GM12875 (cell line): ENCODE measurements around the gene CD93.

ENCODE experiments used
- H3K4me3 ChIP-seq: one replicate; pipeline ENCODE4 v1.5.1; 2011; ENCODE audit warnings: low read depth, low read length, control low read depth
- TF ChIP-seq, protein P1 (sequence below): IDR thresholded peaks from 2 replicates; pipeline ENCODE4 v1.5.1; 2011; ENCODE audit warnings: low read depth, mild to moderate bottlenecking, control low read depth, inconsistent platforms, low read length, moderate library complexity, borderline replicate concordance; ENCODE audit not compliant: insufficient read depth

CD93 gene

DNA sequence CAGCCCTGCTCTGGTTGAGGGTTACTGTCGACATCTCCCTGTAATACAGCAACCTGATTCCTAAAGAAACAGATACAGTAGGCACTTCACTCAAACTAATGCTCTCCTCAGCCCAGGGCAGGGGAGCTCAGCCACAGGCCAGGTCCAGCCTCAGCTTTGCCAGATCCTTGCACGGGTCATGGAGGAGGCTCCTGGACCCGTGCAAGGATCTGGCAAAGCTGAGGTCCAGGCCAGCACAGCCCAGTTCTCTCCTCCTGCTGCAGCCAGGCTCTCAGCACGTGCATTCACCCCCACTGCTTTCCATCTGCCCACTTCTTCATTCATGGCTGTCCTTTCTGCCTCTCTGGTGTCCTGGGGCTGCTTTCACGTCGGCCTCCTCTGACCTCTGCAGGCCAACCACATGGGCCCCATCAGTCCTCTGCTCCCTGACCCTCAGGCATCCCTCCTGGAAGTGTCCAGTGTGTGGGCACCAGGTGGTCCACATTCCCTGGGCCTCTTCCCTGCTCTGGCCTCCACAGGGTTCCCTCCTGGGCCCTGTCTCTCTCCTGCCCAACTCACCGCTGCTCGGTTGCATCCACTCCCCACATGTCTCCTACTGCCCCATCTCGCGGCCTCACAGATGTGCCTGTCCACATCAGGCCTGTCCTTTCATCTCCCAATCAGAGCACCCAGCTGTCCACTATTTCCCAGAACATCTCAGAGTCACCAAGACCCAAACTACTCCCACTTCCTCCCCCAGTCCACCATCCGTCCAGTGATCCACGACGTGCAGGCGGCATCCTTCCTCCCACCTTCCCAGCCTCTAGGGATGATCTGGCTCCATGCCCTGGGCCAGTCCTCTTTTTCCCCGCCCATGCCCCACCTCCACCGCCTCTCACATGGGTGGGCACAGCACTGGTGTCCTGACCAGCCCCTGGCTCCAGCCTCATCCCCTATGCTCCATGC, 11.8 kb upstream of the CD93 start:
- TF ChIP-seq, protein P1, sequence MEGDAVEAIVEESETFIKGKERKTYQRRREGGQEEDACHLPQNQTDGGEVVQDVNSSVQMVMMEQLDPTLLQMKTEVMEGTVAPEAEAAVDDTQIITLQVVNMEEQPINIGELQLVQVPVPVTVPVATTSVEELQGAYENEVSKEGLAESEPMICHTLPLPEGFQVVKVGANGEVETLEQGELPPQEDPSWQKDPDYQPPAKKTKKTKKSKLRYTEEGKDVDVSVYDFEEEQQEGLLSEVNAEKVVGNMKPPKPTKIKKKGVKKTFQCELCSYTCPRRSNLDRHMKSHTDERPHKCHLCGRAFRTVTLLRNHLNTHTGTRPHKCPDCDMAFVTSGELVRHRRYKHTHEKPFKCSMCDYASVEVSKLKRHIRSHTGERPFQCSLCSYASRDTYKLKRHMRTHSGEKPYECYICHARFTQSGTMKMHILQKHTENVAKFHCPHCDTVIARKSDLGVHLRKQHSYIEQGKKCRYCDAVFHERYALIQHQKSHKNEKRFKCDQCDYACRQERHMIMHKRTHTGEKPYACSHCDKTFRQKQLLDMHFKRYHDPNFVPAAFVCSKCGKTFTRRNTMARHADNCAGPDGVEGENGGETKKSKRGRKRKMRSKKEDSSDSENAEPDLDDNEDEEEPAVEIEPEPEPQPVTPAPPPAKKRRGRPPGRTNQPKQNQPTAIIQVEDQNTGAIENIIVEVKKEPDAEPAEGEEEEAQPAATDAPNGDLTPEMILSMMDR = no peak
- no peak overlapping the region for H3K4me3 ChIP-seq

DNA sequence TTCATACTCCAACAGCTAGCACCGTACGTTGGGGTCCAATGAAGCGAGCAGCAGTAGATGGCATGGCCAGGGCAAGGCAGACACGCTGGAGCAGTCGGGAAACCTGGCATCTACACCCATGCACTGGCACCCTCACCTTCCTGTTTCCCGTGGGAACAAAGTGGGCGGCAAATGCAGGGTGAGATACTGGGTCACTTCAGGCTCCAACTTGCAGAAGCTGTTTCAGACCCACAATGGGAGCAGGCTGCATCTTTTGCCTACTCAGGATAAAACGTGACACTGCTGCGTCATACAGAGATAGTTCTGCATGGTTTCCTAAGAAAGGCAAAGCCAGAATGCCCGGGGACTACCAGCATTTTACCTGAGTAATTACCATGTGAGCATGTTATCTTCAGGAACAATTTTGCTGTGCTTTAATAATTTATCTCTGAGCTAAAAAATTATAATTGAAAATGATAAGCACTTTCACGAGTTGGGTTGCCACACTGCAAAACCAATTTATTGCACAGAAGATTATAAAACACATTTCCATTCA, 10.9 kb upstream of the CD93 start:
- TF ChIP-seq, protein P1 = no peak

DNA sequence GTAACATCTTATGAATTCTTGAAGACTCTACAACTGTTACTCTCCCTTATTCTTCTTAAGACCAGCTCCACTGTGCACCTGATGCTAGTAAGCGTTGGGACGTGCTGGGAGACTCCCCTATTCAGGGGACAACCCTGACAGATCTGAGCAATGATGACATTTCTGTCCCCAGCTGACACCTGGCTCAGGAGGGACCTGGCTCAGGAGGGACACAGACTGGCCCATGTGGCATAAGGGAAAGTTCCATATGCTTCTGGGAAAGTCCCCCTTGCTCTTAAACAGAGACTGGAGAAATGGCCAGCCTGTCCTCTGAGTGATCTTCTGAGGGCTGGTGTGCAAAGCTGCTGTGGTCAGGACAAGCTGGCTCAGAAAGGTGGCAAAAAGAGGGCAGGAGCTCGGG, 10.0 kb upstream of the CD93 start:
- H3K4me3 ChIP-seq = no peak overlapping the region
- TF ChIP-seq, protein P1 = no peak

More for the DNA sequence above, 10.9 kb upstream of the CD93 start:
- no peak overlapping the region for H3K4me3 ChIP-seq

DNA sequence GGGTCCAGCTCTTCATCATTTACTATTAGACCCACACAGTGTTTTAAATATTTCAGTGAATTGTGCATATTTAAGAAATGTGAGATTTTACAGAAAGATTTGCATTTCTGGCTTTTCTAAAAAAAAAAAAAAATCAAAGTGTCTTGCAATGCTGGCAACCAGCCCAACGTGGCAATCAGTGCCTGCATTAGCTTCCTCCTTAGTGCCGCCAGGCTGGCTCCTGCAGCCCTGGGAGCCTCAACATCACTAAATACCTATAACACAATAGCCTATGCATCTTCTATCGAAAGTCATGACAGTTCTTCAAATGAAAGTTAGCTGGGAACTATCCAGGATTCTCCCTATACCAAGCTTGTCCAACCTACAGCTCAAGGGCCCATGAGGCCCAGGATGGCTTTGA, 9.4 kb upstream of the CD93 start:
- TF ChIP-seq, protein P1 = no peak
- no peak overlapping the region for H3K4me3 ChIP-seq

DNA sequence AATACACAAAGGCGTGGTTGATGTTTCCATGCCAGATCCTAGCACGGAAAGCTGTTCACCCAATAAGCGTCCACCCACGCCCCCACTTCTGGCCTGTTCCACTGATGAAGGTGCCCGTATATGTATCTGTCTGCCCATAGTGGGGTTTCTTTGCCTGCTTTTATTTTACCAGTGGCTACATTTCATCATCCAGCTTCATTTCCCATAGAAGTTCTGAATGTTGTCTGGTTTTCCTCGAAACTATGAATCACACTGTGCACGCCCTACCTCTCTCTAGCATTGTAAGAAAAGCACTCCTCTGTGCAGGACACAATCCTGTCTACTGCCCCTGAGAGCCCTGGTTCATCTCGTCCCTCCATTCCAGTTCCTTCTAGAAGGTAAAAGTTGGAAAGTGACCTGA, 8.8 kb upstream of the CD93 start:
- TF ChIP-seq, protein P1 = no peak
- no peak overlapping the region for H3K4me3 ChIP-seq

DNA sequence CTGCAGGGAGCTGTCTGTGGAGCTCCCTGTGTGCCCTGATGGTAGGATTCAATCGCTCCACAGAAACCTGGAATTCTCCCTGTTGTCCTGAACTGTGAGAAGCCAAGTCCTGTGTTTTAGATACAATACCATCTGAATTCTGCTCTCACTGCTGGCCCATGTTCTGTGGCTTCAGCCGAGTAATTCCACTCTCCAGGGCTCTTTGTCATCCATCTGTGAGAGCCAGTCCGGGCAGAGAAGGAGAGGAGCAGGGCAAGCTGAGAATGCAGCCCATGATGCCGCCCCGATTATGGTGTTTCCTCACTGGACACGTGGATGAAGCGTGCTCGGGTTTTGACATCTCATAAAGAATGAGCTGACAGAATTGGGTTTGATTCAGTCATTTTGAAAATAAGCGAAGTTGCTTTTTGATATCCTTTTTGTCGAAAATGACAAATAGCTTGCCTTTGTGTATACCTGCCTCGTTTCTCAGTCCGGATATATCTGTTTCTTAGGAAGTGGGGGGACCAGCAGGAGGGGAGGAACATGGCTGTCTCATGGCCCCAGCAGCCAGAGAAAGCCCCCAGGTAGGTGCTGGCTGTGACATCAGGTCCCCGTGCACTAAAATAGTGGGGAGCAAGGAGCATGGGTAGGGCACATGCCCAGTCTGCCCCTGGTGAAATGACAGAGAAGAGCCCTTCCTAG, 8.2 kb upstream of the CD93 start:
- TF ChIP-seq, protein P1 = no peak
- H3K4me3 ChIP-seq = no peak overlapping the region

DNA sequence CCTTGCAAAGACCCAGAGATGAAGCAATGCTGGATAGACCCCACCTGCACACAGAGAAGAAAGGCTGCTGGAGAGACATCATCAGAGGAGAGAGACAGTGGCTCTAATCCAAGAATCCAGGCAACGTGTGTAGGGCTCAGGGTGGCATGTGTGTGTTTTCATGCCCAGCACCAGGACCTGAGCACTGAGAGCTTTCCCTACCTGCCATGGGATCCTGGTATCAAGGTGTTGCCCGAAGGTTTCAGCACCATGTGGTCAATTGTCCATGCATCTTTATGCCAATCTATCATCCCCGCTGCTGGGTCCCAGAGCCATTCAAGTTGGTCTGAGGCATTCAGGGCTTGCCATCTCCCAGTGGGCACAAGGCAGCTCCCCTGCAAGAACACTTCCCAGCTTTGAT, 7.5 kb upstream of the CD93 start:
- TF ChIP-seq, protein P1 = no peak
- no peak overlapping the region for H3K4me3 ChIP-seq
